Smooth muscle cell (in vitro differentiated cells): ENCODE data around the gene EXO5. TPM values are rescaled to one million over a fixed set of nuclear protein-coding genes. Genes with fewer than 3 reads are reported as not detected.
"Not testable (repeated sequence)": the region's sequence is repeated elsewhere in the genome, so short reads cannot be mapped to it uniquely, and the experiment has no call there.

Source experiments
- DNase-seq: peaks from one replicate; lab custom pipeline; 2025; ENCODE audit not compliant: unreplicated experiment; lab: John Stamatoyannopoulos, UW
- H2AFZ ChIP-seq: fragments of 200-600 bp; sonication (generic); 2 replicates; pipeline ENCODE4 v1.6.0; 2016; ENCODE audit warnings: antibody characterized with exemption, low read depth, mild to moderate bottlenecking
- H3F3A ChIP-seq: fragments of 200-600 bp; sonication (generic); 2 replicates; pipeline ENCODE4 v1.6.0; 2017; ENCODE audit warnings: antibody characterized with exemption, low read depth
- H3K27ac ChIP-seq: fragments of 200-600 bp; sonication (generic); 2 replicates; pipeline ENCODE4 v1.5.1; 2016; ENCODE audit warnings: low read depth, mild to moderate bottlenecking
- H3K27me3 ChIP-seq: fragments of 200-600 bp; sonication (generic); 2 replicates; pipeline ENCODE4 v1.6.1; 2016; ENCODE audit warnings: low read depth, mild to moderate bottlenecking
- H3K36me3 ChIP-seq: fragments of 200-600 bp; sonication (generic); 2 replicates; pipeline ENCODE4 v1.5.1; 2016; ENCODE audit warnings: low read depth
- H3K4me1 ChIP-seq: fragments of 200-600 bp; sonication (generic); 2 replicates; pipeline ENCODE4 v1.5.1; 2016; ENCODE audit warnings: low read depth
- H3K4me2 ChIP-seq: fragments of 200-600 bp; sonication (generic); 2 replicates; pipeline ENCODE4 v1.6.0; 2016; ENCODE audit warnings: mild to moderate bottlenecking
- H3K4me3 ChIP-seq: fragments of 200-600 bp; sonication (generic); 2 replicates; pipeline ENCODE4 v1.5.1; 2016; ENCODE audit warnings: mild to moderate bottlenecking
- H3K79me2 ChIP-seq: fragments of 200-600 bp; sonication (generic); 2 replicates; pipeline ENCODE4 v1.6.0; 2016; ENCODE audit warnings: low read depth, mild to moderate bottlenecking
- H3K9ac ChIP-seq: fragments of 200-600 bp; sonication (generic); 2 replicates; pipeline ENCODE4 v1.6.0; 2016; ENCODE audit warnings: low read depth
- H3K9me3 ChIP-seq: fragments of 200-600 bp; sonication (generic); replicated peaks from 2 replicates; pipeline ENCODE4 v1.5.1; 2016; ENCODE audit warnings: low read depth
- H4K20me1 ChIP-seq: fragments of 200-600 bp; sonication (generic); 2 replicates; pipeline ENCODE4 v1.6.0; 2016; ENCODE audit warnings: low read depth
- WGBS: methylation state at CpG from one replicate; pipeline ENCODE4 v1.1.7; 2016; ENCODE audit warnings: low lambda C conversion rate; 5-methylcytosine and 5-hydroxymethylcytosine counted together
- polyA plus RNA-seq: library from polyadenylated mRNA; unstranded; fragments of >200 nt; fragmentation: Nextera tagmentation; extraction: Ambion mirVana; gene quantifications from 2 replicates; pipeline ENCODE4 v1.2.1, GENCODE V29; 2016
- total RNA-seq: library from RNA; depleted of rRNA; stranded (reverse); fragments of >200 nt; gene quantifications from 2 replicates; pipeline ENCODE4 v1.2.3, GENCODE V29; 2014
- TF ChIP-seq, protein P1 (sequence below): fragments of 200-600 bp; sonication (generic); IDR thresholded peaks from 2 replicates; pipeline ENCODE4 v1.5.1; 2017; ENCODE audit warnings: borderline replicate concordance, mild to moderate bottlenecking, antibody characterized with exemption; ENCODE audit not compliant: insufficient read depth, poor library complexity, severe bottlenecking

The EXO5 gene
- total and polyA plus RNA-seq, 2 experiments from 2014 or later = 7.1 to 9.4 TPM

DNA sequence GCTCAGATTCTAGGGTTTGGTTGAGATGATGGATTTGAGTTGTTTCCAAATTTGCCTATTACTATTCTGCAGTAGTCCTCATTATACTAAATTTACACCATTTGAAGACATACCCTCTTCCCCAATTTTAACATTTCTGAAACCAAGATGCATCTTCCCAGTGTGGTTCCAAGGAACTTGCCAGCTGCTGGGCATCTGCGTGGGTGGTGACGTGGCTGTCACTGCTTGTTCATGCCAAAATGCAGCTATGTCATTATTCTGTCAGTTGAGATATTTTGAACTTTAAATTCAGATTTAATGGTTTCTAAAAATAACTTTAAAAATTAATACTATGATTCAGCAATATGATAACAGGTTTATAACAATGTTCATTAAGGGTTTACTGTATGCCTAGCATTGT, 30.3 kb upstream of the EXO5 start:
- H3K4me1 ChIP-seq = peaks cover 3% of the 10 kb centered on the region
- no peak overlapping the region for H2AFZ ChIP-seq
- WGBS = 94% methylated on average over 2 of the region's 2 CpGs
- H3K27ac ChIP-seq = no peak overlapping the region
- TF ChIP-seq, protein P1, sequence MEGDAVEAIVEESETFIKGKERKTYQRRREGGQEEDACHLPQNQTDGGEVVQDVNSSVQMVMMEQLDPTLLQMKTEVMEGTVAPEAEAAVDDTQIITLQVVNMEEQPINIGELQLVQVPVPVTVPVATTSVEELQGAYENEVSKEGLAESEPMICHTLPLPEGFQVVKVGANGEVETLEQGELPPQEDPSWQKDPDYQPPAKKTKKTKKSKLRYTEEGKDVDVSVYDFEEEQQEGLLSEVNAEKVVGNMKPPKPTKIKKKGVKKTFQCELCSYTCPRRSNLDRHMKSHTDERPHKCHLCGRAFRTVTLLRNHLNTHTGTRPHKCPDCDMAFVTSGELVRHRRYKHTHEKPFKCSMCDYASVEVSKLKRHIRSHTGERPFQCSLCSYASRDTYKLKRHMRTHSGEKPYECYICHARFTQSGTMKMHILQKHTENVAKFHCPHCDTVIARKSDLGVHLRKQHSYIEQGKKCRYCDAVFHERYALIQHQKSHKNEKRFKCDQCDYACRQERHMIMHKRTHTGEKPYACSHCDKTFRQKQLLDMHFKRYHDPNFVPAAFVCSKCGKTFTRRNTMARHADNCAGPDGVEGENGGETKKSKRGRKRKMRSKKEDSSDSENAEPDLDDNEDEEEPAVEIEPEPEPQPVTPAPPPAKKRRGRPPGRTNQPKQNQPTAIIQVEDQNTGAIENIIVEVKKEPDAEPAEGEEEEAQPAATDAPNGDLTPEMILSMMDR = no peak
- H3K4me2 ChIP-seq = peak overlapping the region; percentile 99
- no peaks in the 10 kb centered on the region for H3K27me3 ChIP-seq
- H4K20me1 ChIP-seq = no peaks in the 10 kb centered on the region
- peaks cover 12% of the 10 kb centered on the region for H3K36me3 ChIP-seq
- peaks cover 6% of the 10 kb centered on the region for H3K9me3 ChIP-seq
- peaks cover 7% of the 10 kb centered on the region for H3F3A ChIP-seq
- no peak overlapping the region for H3K9ac ChIP-seq
- H3K79me2 ChIP-seq = no peaks in the 10 kb centered on the region
- peak overlapping the region; percentile 81 for H3K4me3 ChIP-seq
- no peak for DNase-seq

GRCh38 chr1:40479156-40479555, 29.4 kb upstream of the EXO5 start:
- WGBS = 81% methylated on average over 4 of the region's 4 CpGs
- peaks cover 3% of the 10 kb centered on the region for H3K4me1 ChIP-seq
- no peak overlapping the region for H3K4me3 ChIP-seq
- H3K9me3 ChIP-seq = peaks cover 6% of the 10 kb centered on the region
- peaks cover 18% of the 10 kb centered on the region for H3K36me3 ChIP-seq
- TF ChIP-seq, protein P1 = no peak
- no peak overlapping the region for H3K4me2 ChIP-seq
- H4K20me1 ChIP-seq = no peaks in the 10 kb centered on the region
- H3K9ac ChIP-seq = no peak overlapping the region
- no peak overlapping the region for H3K27ac ChIP-seq
- no peaks in the 10 kb centered on the region for H3K27me3 ChIP-seq
- H3K79me2 ChIP-seq = no peaks in the 10 kb centered on the region
- no peak for DNase-seq
- H2AFZ ChIP-seq = no peak overlapping the region
- H3F3A ChIP-seq = peaks cover 7% of the 10 kb centered on the region

DNA sequence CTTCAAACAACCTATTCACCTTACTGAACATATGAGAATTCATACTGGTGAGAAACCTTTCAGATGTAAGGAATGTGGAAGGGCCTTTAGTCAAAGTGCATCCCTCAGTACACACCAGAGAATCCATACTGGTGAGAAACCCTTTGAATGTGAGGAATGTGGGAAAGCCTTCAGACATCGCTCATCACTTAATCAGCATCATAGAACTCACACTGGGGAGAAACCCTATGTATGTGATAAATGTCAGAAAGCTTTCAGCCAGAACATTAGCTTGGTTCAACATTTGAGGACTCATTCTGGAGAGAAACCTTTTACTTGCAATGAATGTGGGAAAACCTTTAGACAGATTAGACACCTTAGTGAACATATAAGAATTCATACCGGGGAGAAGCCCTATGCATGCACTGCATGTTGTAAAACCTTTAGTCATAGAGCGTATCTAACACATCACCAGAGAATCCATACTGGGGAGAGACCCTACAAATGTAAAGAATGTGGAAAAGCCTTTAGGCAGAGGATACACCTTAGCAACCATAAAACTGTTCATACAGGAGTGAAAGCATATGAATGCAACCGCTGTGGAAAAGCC, 13.2 kb upstream of the EXO5 start:
- no peak overlapping the region for H3K27ac ChIP-seq
- H4K20me1 ChIP-seq = no peaks in the 10 kb centered on the region
- no peak overlapping the region for H2AFZ ChIP-seq
- no peak for DNase-seq
- 100% methylated on average over 4 of the region's 4 CpGs for WGBS
- peaks cover 60% of the 10 kb centered on the region for H3K9me3 ChIP-seq
- no peaks in the 10 kb centered on the region for H3F3A ChIP-seq
- no peaks in the 10 kb centered on the region for H3K27me3 ChIP-seq
- H3K9ac ChIP-seq = no peak overlapping the region
- TF ChIP-seq, protein P1 = no peak
- peaks cover 68% of the 10 kb centered on the region for H3K36me3 ChIP-seq
- H3K4me1 ChIP-seq = no peaks in the 10 kb centered on the region
- H3K4me2 ChIP-seq = no peak overlapping the region
- no peak overlapping the region for H3K4me3 ChIP-seq
- H3K79me2 ChIP-seq = no peaks in the 10 kb centered on the region

DNA sequence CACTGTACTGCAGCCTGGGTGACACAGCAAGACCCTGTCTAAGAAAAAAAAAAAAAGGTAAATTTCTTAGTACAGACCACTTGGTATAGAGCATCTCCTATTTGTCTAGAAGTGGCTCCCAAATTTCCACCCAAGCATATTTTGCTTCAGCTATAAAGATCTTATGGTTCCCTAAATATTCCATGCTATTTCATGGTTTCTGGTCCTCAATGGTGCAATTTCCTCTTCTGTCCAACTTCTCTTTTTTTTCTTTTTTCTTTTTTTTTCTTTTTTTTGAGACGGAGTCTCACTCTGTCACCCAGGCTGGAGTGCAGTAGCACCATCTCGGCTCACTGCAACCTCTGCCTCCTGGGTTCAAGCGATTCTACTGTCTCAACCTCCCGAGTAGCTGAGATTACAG, 5.9 kb upstream of the EXO5 start:
- not testable (repeated sequence) for H3K27ac ChIP-seq, H3K4me2 ChIP-seq, H2AFZ ChIP-seq, H3K79me2 ChIP-seq, H3K4me1 ChIP-seq, H3K9ac ChIP-seq, H3K27me3 ChIP-seq, H3K4me3 ChIP-seq, H3F3A ChIP-seq, DNase-seq, H4K20me1 ChIP-seq
- Histone ChIP-seq H3K9me3 (peaks cover 14% of the 10 kb centered on the region), H3K36me3 (peaks cover 12% of the 10 kb centered on the region)
- 91% methylated on average over 4 of the region's 4 CpGs for WGBS
